ENCODE data around the gene EHF. TPM values are rescaled to one million over a fixed set of nuclear protein-coding genes. Genes with fewer than 3 reads are reported as not detected.
A peak's percentile ranks its signal among the peaks of the same experiment; 100 is the strongest.

EHF gene
- total RNA-seq, 3 donors from 2014 or later, result 125 to 372 (median 259) TPM

- Histone ChIP-seq H3K36me3 (ENCODE audit: low read depth) (no peaks in the 10 kb centered on the region), H3K4me1 (ENCODE audit: low read depth) (peaks cover 14% of the 10 kb centered on the region), H3K9me3 (no peaks in the 10 kb centered on the region), H3K4me3 (no peak overlapping the region)
- intact Hi-C loops (cut with DNase I, micrococcal nuclease), result no loop called here
- TF ChIP-seq CTCF (IDR thresholded peaks at IDR 0.05), result no peak
- ATAC-seq (no peak), DNase-seq (no peak)
These were observed 4.7 kb downstream of the EHF start for GRCh38 chr11:34625576-34625975.

GRCh38 chr11:34626393-34626792 lies 5.5 kb downstream of the EHF start:
- H3K4me3 ChIP-seq, result no peak overlapping the region
- intact Hi-C loops (cut with DNase I, micrococcal nuclease), result no loop called here
- peaks cover 21% of the 10 kb centered on the region for H3K4me1 ChIP-seq (ENCODE audit: low read depth)
- DNase-seq (no peak), ATAC-seq (no peak)
- no peaks in the 10 kb centered on the region for H3K36me3 ChIP-seq (ENCODE audit: low read depth)
- H3K9me3 ChIP-seq, result no peaks in the 10 kb centered on the region
- TF ChIP-seq CTCF (IDR thresholded peaks at IDR 0.05), result no peak

GRCh38 chr11:34627197-34627596 lies 6.3 kb downstream of the EHF start:
- intact Hi-C loops (cut with DNase I, micrococcal nuclease), result no loop called here
- H3K36me3 ChIP-seq (ENCODE audit: low read depth), result no peaks in the 10 kb centered on the region
- no peaks in the 10 kb centered on the region for H3K9me3 ChIP-seq
- no peak for ATAC-seq
- H3K4me1 ChIP-seq (ENCODE audit: low read depth), result peaks cover 28% of the 10 kb centered on the region
- H3K4me3 ChIP-seq, result no peak overlapping the region
- DNase-seq, result no peak
- no peak for TF ChIP-seq CTCF (IDR thresholded peaks at IDR 0.05)

GRCh38 chr11:34629711-34630110 lies 8.8 kb downstream of the EHF start:
- Histone ChIP-seq H3K4me1 (ENCODE audit: low read depth) (peaks cover 45% of the 10 kb centered on the region), H3K9me3 (no peaks in the 10 kb centered on the region), H3K36me3 (ENCODE audit: low read depth) (no peaks in the 10 kb centered on the region), H3K4me3 (no peak overlapping the region)
- no peak for TF ChIP-seq CTCF (IDR thresholded peaks at IDR 0.05)
- DNase-seq (no peak), ATAC-seq (no peak)
- intact Hi-C loops (cut with DNase I, micrococcal nuclease), result no loop called here

GRCh38 chr11:34630544-34630943 lies 9.7 kb downstream of the EHF start:
- H3K4me1 ChIP-seq (ENCODE audit: low read depth), result peaks cover 45% of the 10 kb centered on the region
- H3K4me3 ChIP-seq, result no peak overlapping the region
- H3K9me3 ChIP-seq, result no peaks in the 10 kb centered on the region
- H3K36me3 ChIP-seq (ENCODE audit: low read depth), result no peaks in the 10 kb centered on the region
- peak; percentile 43 for ATAC-seq
- no peak for DNase-seq
- TF ChIP-seq CTCF (IDR thresholded peaks at IDR 0.05), result no peak
- intact Hi-C loops (cut with DNase I, micrococcal nuclease), result no loop called here

- Histone ChIP-seq H3K4me1 (ENCODE audit: low read depth) (peaks cover 45% of the 10 kb centered on the region), H3K9me3 (no peaks in the 10 kb centered on the region), H3K4me3 (no peak overlapping the region), H3K36me3 (ENCODE audit: low read depth) (no peaks in the 10 kb centered on the region)
- DNase-seq (no peak), ATAC-seq (no peak)
- TF ChIP-seq CTCF (IDR thresholded peaks at IDR 0.05), result no peak
- intact Hi-C loops (cut with DNase I, micrococcal nuclease), result no loop called here
These were observed 10.4 kb downstream of the EHF start for GRCh38 chr11:34631297-34631696.
